ENCODE measurements around the gene ABCA9. TPM values are rescaled to one million over a fixed set of nuclear protein-coding genes. Genes with fewer than 3 reads are reported as not detected.

Gene ABCA9
- polyA plus RNA-seq, 2 of the 4 experiments (the other 2 are of a cell fraction), result 0.01 TPM; not detected in 1

DNA sequence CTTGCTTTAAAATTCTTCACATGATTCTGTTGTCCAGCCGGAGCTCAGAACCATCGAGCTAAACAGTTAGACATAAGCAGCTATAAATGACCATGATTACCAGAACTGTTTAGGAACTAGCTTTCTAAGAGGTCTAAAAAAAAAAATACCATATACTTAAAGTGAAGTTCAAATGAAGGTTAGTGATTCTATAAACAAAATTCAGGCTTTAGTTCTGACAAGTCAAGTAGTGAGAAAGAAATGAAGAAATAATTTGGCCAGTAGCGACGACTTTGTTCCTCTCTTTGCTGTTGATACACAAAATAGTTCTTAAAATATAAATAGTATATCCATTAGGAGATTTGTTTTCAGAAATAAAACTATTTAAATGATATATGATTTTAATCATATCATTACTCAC, 133.2 kb downstream of the ABCA9 start:
- 64% methylated on average over 4 of the region's 4 CpGs for WGBS (ENCODE audit: missing lambda C conversion rate)
- Histone ChIP-seq H3K4me1 (no peaks in the 10 kb centered on the region), H3K4me2 (no peak overlapping the region), H3K9me3 (no peaks in the 10 kb centered on the region), H3K27ac (no peak overlapping the region), H3K4me3 (no peak overlapping the region)
- no peak for DNase-seq (ENCODE audit: low read depth in 1 of 2, low spot score in 1 of 2)
- no peak for FAIRE-seq
- no peak for ATAC-seq
- TF ChIP-seq CEBPB (IDR thresholded peaks at IDR 0.05) (no peak), RFX5 (IDR thresholded peaks at IDR 0.05) (no peak), KDM5A (IDR thresholded peaks at IDR 0.05) (no peak), TFCP2L1 (CRISPR knock-in tag; IDR thresholded peaks at IDR 0.05) (no peak), ZSCAN20 (CRISPR knock-in tag; IDR thresholded peaks at IDR 0.05) (no peak), EHMT2 (IDR thresholded peaks at IDR 0.05; ENCODE audit: low read depth) (no peak), POLR2AphosphoS2 (conservative IDR thresholded peaks at IDR 0.05; ENCODE audit: low read length) (no peak)
- TF ChIP-seq, protein P1, sequence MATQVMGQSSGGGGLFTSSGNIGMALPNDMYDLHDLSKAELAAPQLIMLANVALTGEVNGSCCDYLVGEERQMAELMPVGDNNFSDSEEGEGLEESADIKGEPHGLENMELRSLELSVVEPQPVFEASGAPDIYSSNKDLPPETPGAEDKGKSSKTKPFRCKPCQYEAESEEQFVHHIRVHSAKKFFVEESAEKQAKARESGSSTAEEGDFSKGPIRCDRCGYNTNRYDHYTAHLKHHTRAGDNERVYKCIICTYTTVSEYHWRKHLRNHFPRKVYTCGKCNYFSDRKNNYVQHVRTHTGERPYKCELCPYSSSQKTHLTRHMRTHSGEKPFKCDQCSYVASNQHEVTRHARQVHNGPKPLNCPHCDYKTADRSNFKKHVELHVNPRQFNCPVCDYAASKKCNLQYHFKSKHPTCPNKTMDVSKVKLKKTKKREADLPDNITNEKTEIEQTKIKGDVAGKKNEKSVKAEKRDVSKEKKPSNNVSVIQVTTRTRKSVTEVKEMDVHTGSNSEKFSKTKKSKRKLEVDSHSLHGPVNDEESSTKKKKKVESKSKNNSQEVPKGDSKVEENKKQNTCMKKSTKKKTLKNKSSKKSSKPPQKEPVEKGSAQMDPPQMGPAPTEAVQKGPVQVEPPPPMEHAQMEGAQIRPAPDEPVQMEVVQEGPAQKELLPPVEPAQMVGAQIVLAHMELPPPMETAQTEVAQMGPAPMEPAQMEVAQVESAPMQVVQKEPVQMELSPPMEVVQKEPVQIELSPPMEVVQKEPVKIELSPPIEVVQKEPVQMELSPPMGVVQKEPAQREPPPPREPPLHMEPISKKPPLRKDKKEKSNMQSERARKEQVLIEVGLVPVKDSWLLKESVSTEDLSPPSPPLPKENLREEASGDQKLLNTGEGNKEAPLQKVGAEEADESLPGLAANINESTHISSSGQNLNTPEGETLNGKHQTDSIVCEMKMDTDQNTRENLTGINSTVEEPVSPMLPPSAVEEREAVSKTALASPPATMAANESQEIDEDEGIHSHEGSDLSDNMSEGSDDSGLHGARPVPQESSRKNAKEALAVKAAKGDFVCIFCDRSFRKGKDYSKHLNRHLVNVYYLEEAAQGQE (IDR thresholded peaks at IDR 0.05), result no peak
- ChIA-PET POLR2A (no interaction called here), CTCF (interaction anchor here (1.0 to 1.4 kb wide), 2 partner anchors 133 to 151 kb away, joined by 3 read pairs; no protein-coding TSS in a partner anchor)

DNA sequence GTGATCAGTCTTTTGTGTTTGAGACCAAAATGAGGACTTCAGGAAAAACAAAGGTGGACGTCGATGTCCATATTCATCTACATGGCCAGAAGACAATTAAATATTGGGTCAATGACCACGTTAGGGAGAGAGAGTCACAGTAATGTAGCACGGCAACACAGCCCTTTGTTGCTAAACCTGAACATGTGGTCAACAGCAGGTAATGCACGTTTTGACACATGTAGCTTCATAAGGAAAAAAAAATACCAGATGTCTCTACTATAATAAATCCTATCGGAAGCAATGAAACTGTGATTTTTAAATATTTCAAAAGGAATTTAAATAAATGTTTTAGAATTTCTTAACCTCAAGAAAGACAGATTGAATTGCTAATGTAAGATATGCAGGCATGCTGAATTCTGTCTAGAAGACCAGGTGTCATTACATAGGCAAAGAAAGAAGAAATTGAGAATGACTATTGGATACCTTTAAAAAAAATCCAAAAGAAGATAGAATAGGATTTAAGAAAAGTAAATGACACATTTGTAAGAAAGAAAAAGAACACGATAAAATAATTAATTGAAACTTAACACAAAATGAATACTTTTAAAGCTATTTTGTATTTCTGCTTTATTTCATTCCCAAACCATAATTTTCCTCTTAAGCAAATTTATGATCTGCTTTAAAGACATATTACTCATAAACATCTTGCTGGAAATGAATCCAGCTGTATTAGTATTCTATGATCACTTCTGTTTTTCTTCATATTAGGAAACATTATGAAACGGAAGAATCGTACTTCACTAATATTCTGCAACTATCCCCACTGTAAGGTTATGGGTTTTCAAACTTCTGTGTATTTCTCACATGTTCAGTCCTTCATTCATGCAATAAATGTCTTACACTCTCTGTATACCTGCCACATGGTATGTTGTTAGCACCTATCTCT, 135.7 kb downstream of the ABCA9 start:
- H3K27ac ChIP-seq, result no peak overlapping the region
- no peak overlapping the region for H3K4me2 ChIP-seq
- ChIA-PET CTCF (interaction anchor here (2.1 kb wide), 1 partner anchor 148 kb away, joined by 5 read pairs; no protein-coding TSS in a partner anchor), POLR2A (no interaction called here)
- TF ChIP-seq, protein P2, sequence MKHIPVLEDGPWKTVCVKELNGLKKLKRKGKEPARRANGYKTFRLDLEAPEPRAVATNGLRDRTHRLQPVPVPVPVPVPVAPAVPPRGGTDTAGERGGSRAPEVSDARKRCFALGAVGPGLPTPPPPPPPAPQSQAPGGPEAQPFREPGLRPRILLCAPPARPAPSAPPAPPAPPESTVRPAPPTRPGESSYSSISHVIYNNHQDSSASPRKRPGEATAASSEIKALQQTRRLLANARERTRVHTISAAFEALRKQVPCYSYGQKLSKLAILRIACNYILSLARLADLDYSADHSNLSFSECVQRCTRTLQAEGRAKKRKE (CRISPR knock-in tag; IDR thresholded peaks at IDR 0.05; ENCODE audit: low read depth), result no peak
- TF ChIP-seq NFE2L2 (conservative IDR thresholded peaks at IDR 0.05; ENCODE audit: low read length) (no peak), CHD4 (IDR thresholded peaks at IDR 0.05; ENCODE audit: borderline replicate concordance) (no peak), POLR2AphosphoS2 (conservative IDR thresholded peaks at IDR 0.05; ENCODE audit: low read length) (no peak), TFCP2L1 (CRISPR knock-in tag; IDR thresholded peaks at IDR 0.05) (no peak), EHF (CRISPR knock-in tag; IDR thresholded peaks at IDR 0.05) (no peak), ZFP36 (IDR thresholded peaks at IDR 0.05; ENCODE audit: borderline replicate concordance, partially characterized antibody) (no peak), ZC3H11A (IDR thresholded peaks at IDR 0.05) (no peak), HOXB13 (CRISPR knock-in tag; IDR thresholded peaks at IDR 0.05; ENCODE audit: low read depth) (no peak), FOSB (CRISPR knock-in tag; IDR thresholded peaks at IDR 0.05) (no peak), HOXB5 (CRISPR knock-in tag; IDR thresholded peaks at IDR 0.05) (no peak), RARB (CRISPR knock-in tag; IDR thresholded peaks at IDR 0.05) (no peak), MYC (IDR thresholded peaks at IDR 0.05; ENCODE audit: borderline replicate concordance, low read length) (no peak), NPAS2 (CRISPR knock-in tag; IDR thresholded peaks at IDR 0.05; ENCODE audit: borderline replicate concordance) (no peak), KDM5A (IDR thresholded peaks at IDR 0.05) (no peak)
- TF ChIP-seq, protein P3, sequence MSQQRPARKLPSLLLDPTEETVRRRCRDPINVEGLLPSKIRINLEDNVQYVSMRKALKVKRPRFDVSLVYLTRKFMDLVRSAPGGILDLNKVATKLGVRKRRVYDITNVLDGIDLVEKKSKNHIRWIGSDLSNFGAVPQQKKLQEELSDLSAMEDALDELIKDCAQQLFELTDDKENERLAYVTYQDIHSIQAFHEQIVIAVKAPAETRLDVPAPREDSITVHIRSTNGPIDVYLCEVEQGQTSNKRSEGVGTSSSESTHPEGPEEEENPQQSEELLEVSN (IDR thresholded peaks at IDR 0.05; ENCODE audit: borderline replicate concordance, low read depth), result no peak
- TF ChIP-seq, protein P4, sequence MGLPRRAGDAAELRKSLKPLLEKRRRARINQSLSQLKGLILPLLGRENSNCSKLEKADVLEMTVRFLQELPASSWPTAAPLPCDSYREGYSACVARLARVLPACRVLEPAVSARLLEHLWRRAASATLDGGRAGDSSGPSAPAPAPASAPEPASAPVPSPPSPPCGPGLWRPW (IDR thresholded peaks at IDR 0.05), result no peak
- TF ChIP-seq, protein P5, sequence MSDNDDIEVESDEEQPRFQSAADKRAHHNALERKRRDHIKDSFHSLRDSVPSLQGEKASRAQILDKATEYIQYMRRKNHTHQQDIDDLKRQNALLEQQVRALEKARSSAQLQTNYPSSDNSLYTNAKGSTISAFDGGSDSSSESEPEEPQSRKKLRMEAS (IDR thresholded peaks at IDR 0.05), result no peak
- TF ChIP-seq, protein P6, sequence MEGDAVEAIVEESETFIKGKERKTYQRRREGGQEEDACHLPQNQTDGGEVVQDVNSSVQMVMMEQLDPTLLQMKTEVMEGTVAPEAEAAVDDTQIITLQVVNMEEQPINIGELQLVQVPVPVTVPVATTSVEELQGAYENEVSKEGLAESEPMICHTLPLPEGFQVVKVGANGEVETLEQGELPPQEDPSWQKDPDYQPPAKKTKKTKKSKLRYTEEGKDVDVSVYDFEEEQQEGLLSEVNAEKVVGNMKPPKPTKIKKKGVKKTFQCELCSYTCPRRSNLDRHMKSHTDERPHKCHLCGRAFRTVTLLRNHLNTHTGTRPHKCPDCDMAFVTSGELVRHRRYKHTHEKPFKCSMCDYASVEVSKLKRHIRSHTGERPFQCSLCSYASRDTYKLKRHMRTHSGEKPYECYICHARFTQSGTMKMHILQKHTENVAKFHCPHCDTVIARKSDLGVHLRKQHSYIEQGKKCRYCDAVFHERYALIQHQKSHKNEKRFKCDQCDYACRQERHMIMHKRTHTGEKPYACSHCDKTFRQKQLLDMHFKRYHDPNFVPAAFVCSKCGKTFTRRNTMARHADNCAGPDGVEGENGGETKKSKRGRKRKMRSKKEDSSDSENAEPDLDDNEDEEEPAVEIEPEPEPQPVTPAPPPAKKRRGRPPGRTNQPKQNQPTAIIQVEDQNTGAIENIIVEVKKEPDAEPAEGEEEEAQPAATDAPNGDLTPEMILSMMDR (IDR thresholded peaks at IDR 0.05), result no peak
- H3K4me1 ChIP-seq, result no peaks in the 10 kb centered on the region
- WGBS (ENCODE audit: missing lambda C conversion rate), result 38% methylated on average over 9 of the region's 9 CpGs
- H3K9me3 ChIP-seq, result no peaks in the 10 kb centered on the region
- no peak for FAIRE-seq
- no peak for ATAC-seq
- DNase-seq (ENCODE audit: low read depth in 1 of 2, low spot score in 1 of 2), result no peak
- no peak overlapping the region for H3K4me3 ChIP-seq

All from A549 (cell line).